Liver (tissue), 9 donors: Measurements from ENCODE around the gene P3H1. TPM values are rescaled to one million over a fixed set of nuclear protein-coding genes. Genes with fewer than 3 reads are reported as not detected.

Source experiments
- DNase-seq: peaks from one replicate; pipeline ENCODE4 v3.0.0-alpha.2; 2017; ENCODE audit warnings: low spot score
- H3K27ac ChIP-seq, 2 donors: one replicate each; pipeline ENCODE4 v1.7.0; 2013; ENCODE audit warnings: inconsistent platforms in 2 of 2, low read length in 2 of 2, control low read depth in 1 of 2, low read depth in 1 of 2, mild to moderate bottlenecking in 1 of 2
- H3K27me3 ChIP-seq, 4 donors: one replicate each; pipeline versions ENCODE4 v1.6.1 to v1.7.0; 2013; ENCODE audit warnings: low read length in 3 of 4, inconsistent platforms in 1 of 4, mild to moderate bottlenecking in 1 of 4, moderate library complexity in 1 of 4; ENCODE audit not compliant: control insufficient read depth in 4 of 4, insufficient read depth in 4 of 4
- H3K36me3 ChIP-seq, 4 donors: one replicate each; pipeline versions ENCODE4 v1.6.1 to v1.7.0; 2013; ENCODE audit warnings: low read length in 3 of 4, mild to moderate bottlenecking in 3 of 4, low read depth in 1 of 4, moderate library complexity in 1 of 4; ENCODE audit not compliant: control insufficient read depth in 4 of 4, insufficient read depth in 3 of 4
- H3K4me1 ChIP-seq, 4 donors: one replicate each; pipeline versions ENCODE4 v1.6.1 to v1.7.0; 2013; ENCODE audit warnings: low read length in 3 of 4, mild to moderate bottlenecking in 3 of 4, moderate library complexity in 1 of 4; ENCODE audit not compliant: control insufficient read depth in 4 of 4, insufficient read depth in 4 of 4
- H3K4me3 ChIP-seq, 3 donors: one replicate each; pipeline versions ENCODE4 v1.6.1 to v1.7.0; 2013; ENCODE audit warnings: low read length in 3 of 3, control low read depth in 1 of 3, low read depth in 1 of 3, mild to moderate bottlenecking in 1 of 3
- H3K9ac ChIP-seq, 2 donors: one replicate each; pipeline ENCODE4 v1.7.0; 2013; ENCODE audit warnings: low read length in 2 of 2, mild to moderate bottlenecking in 2 of 2, moderate library complexity in 2 of 2, control low read depth in 1 of 2, low read depth in 1 of 2
- H3K9me3 ChIP-seq, 4 donors: one replicate each; pipeline versions ENCODE4 v1.6.1 to v1.7.0; 2013; ENCODE audit warnings: low read length in 3 of 4; ENCODE audit not compliant: control insufficient read depth in 4 of 4
- CTCF ChIP-seq: fragments of 150-350 bp; IDR thresholded peaks from 2 replicates; pipeline ENCODE4 v1.5.1; 2017; ENCODE audit warnings: improper control_type of control experiment, low read depth, low read length; ENCODE audit not compliant: missing input control
- EGR1 ChIP-seq, 2 donors: IDR thresholded peaks; 2 replicates each; pipeline ENCODE4 v1.6.1; 2016 to 2018; ENCODE audit warnings: antibody characterized with exemption in 2 of 2, low read depth in 2 of 2
- FOXA1 ChIP-seq: IDR thresholded peaks from 2 replicates; pipeline ENCODE4 v1.6.1; 2016; ENCODE audit warnings: antibody characterized with exemption
- FOXA2 ChIP-seq: IDR thresholded peaks from 2 replicates; pipeline ENCODE4 v1.6.1; 2016; ENCODE audit warnings: antibody characterized with exemption
- GABPA ChIP-seq, 2 donors: IDR thresholded peaks in 1 of 2; conservative IDR thresholded peaks in 1 of 2; 2 replicates each; pipeline ENCODE4 v1.6.1; 2016; ENCODE audit warnings: antibody characterized with exemption in 2 of 2, mild to moderate bottlenecking in 1 of 2, moderate library complexity in 1 of 2
- HNF4A ChIP-seq, 2 donors: conservative IDR thresholded peaks; 2 replicates each; pipeline ENCODE4 v1.6.1; 2016; ENCODE audit warnings: antibody characterized with exemption in 2 of 2, mild to moderate bottlenecking in 2 of 2
- HNF4G ChIP-seq: IDR thresholded peaks from 2 replicates; pipeline ENCODE4 v1.6.1; 2016; ENCODE audit warnings: antibody characterized with exemption
- JUND ChIP-seq, 2 donors: IDR thresholded peaks; 2 replicates each; pipeline ENCODE4 v1.6.1; 2016; ENCODE audit warnings: antibody characterized with exemption in 2 of 2
- NR2F2 ChIP-seq: IDR thresholded peaks from 2 replicates; pipeline ENCODE4 v1.6.1; 2016; ENCODE audit warnings: antibody characterized with exemption
- RAD21 ChIP-seq, 2 donors: IDR thresholded peaks; 2 replicates each; pipeline ENCODE4 v1.6.1; 2016; ENCODE audit warnings: antibody characterized with exemption in 2 of 2, mild to moderate bottlenecking in 2 of 2
- RXRA ChIP-seq, 2 donors: IDR thresholded peaks; 2 replicates each; pipeline ENCODE4 v1.6.1; 2017 to 2018; ENCODE audit warnings: antibody characterized with exemption in 2 of 2, mild to moderate bottlenecking in 1 of 2
- SP1 ChIP-seq: IDR thresholded peaks from 2 replicates; pipeline ENCODE4 v1.6.1; 2018; ENCODE audit warnings: antibody characterized with exemption, mild to moderate bottlenecking
- TAF1 ChIP-seq: conservative IDR thresholded peaks from 2 replicates; pipeline ENCODE4 v1.6.1; 2016; ENCODE audit warnings: antibody characterized with exemption, mild to moderate bottlenecking
- YY1 ChIP-seq: IDR thresholded peaks from 2 replicates; pipeline ENCODE4 v1.6.1; 2016; ENCODE audit warnings: antibody characterized with exemption, mild to moderate bottlenecking
- WGBS: extraction: QIAGEN DNeasy Blood & Tissue Kit; methylation state at CpG from one replicate; pipeline ENCODE4 v1.1.7; 2013; 5-methylcytosine and 5-hydroxymethylcytosine counted together
- polyA plus RNA-seq, 2 donors: library from polyadenylated mRNA; stranded (reverse) in 1 of 2; unstranded in 1 of 2; fragments of 200-250 nt in 1 of 2; fragments of >200 nt in 1 of 2; fragmentation: Nextera tagmentation in 1 of 2; extraction: Ambion mirVana in 1 of 2; gene quantifications; one replicate each; pipeline versions ENCODE4 v1.2.1 to v1.2.3, GENCODE V29; 2013 to 2015
- total RNA-seq, 2 donors: library from RNA; depleted of rRNA; stranded (reverse); fragments of >200 nt; gene quantifications; one replicate each; pipeline ENCODE4 v1.2.3, GENCODE V29; 2014
- TF ChIP-seq, protein P1 (sequence below): IDR thresholded peaks from 2 replicates; pipeline ENCODE4 v1.6.1; 2016; ENCODE audit warnings: antibody characterized with exemption
- TF ChIP-seq, protein P2 (sequence below): IDR thresholded peaks from 2 replicates; pipeline ENCODE4 v1.6.1; 2016; ENCODE audit warnings: antibody characterized with exemption
- TF ChIP-seq, protein P3 (sequence below): IDR thresholded peaks from 2 replicates; pipeline ENCODE4 v1.6.1; 2016; ENCODE audit warnings: antibody characterized with exemption, mild to moderate bottlenecking
- TF ChIP-seq, protein P4 (sequence below): IDR thresholded peaks from 2 replicates; pipeline ENCODE4 v1.6.1; 2016; ENCODE audit warnings: antibody characterized with exemption
- donor health status: healthy.
- donor health status: healthy.
- donor health status: healthy.
- donor health status: healthy.
- donor health status: healthy.

The P3H1 gene
- total and polyA plus RNA-seq, 4 donors: 14.9 to 28.0 (median 22.7) TPM

- no peak for DNase-seq
- peaks cover 2 to 7% (median 5%) of the 10 kb centered on the region in 4 donors for H3K4me1 ChIP-seq
- no peak overlapping the region for H3K9ac ChIP-seq
- TF ChIP-seq SP1 (no peak), GABPA (IDR thresholded peaks at IDR 0.05 in 1 of 2, conservative IDR thresholded peaks at IDR 0.05 in 1 of 2) (no peak), JUND (IDR thresholded peaks at IDR 0.05) (no peak), CTCF (no peak), RAD21 (IDR thresholded peaks at IDR 0.05) (no peak), TAF1 (no peak), HNF4A (conservative IDR thresholded peaks at IDR 0.05) (no peak), NR2F2 (no peak), FOXA2 (no peak), HNF4G (no peak)
- TF ChIP-seq, protein P1, sequence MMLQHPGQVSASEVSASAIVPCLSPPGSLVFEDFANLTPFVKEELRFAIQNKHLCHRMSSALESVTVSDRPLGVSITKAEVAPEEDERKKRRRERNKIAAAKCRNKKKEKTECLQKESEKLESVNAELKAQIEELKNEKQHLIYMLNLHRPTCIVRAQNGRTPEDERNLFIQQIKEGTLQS: no peak
- TF ChIP-seq, protein P2, sequence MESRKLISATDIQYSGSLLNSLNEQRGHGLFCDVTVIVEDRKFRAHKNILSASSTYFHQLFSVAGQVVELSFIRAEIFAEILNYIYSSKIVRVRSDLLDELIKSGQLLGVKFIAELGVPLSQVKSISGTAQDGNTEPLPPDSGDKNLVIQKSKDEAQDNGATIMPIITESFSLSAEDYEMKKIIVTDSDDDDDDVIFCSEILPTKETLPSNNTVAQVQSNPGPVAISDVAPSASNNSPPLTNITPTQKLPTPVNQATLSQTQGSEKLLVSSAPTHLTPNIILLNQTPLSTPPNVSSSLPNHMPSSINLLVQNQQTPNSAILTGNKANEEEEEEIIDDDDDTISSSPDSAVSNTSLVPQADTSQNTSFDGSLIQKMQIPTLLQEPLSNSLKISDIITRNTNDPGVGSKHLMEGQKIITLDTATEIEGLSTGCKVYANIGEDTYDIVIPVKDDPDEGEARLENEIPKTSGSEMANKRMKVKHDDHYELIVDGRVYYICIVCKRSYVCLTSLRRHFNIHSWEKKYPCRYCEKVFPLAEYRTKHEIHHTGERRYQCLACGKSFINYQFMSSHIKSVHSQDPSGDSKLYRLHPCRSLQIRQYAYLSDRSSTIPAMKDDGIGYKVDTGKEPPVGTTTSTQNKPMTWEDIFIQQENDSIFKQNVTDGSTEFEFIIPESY: no peak
- H3K27me3 ChIP-seq: no peaks in the 10 kb centered on the region
- H3K4me3 ChIP-seq: no peak overlapping the region
- H3K27ac ChIP-seq: no peak overlapping the region
- H3K9me3 ChIP-seq: no peaks in the 10 kb centered on the region
- no peaks in the 10 kb centered on the region for H3K36me3 ChIP-seq
- WGBS: 89% methylated on average over 8 of the region's 8 CpGs
Observed at GRCh38 chr1:42738678-42739226, 28.1 kb downstream of the P3H1 start.

- WGBS: 95% methylated on average over 21 of the region's 21 CpGs
- Histone ChIP-seq H3K9me3 (no peaks in the 10 kb centered on the region), H3K4me3 (no peak overlapping the region), H3K27ac (no peak overlapping the region), H3K9ac (no peak overlapping the region), H3K36me3 (no peaks in the 10 kb centered on the region), H3K27me3 (no peaks in the 10 kb centered on the region), H3K4me1 (peaks cover 2 to 7% (median 5%) of the 10 kb centered on the region in 4 donors)
- DNase-seq: no peak
- TF ChIP-seq YY1: no peak
- TF ChIP-seq, protein P3, sequence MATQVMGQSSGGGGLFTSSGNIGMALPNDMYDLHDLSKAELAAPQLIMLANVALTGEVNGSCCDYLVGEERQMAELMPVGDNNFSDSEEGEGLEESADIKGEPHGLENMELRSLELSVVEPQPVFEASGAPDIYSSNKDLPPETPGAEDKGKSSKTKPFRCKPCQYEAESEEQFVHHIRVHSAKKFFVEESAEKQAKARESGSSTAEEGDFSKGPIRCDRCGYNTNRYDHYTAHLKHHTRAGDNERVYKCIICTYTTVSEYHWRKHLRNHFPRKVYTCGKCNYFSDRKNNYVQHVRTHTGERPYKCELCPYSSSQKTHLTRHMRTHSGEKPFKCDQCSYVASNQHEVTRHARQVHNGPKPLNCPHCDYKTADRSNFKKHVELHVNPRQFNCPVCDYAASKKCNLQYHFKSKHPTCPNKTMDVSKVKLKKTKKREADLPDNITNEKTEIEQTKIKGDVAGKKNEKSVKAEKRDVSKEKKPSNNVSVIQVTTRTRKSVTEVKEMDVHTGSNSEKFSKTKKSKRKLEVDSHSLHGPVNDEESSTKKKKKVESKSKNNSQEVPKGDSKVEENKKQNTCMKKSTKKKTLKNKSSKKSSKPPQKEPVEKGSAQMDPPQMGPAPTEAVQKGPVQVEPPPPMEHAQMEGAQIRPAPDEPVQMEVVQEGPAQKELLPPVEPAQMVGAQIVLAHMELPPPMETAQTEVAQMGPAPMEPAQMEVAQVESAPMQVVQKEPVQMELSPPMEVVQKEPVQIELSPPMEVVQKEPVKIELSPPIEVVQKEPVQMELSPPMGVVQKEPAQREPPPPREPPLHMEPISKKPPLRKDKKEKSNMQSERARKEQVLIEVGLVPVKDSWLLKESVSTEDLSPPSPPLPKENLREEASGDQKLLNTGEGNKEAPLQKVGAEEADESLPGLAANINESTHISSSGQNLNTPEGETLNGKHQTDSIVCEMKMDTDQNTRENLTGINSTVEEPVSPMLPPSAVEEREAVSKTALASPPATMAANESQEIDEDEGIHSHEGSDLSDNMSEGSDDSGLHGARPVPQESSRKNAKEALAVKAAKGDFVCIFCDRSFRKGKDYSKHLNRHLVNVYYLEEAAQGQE: no peak
- no peak for TF ChIP-seq NR2F2
- no peak for TF ChIP-seq FOXA2
- TF ChIP-seq SP1: no peak
- TF ChIP-seq HNF4G: no peak
- no peak for TF ChIP-seq EGR1 (IDR thresholded peaks at IDR 0.05; ENCODE audit: low read depth in 2 of 2)
- TF ChIP-seq RXRA (IDR thresholded peaks at IDR 0.05): no peak
- no peak for TF ChIP-seq FOXA1
- TF ChIP-seq, protein P1: no peak
- TF ChIP-seq, protein P4, sequence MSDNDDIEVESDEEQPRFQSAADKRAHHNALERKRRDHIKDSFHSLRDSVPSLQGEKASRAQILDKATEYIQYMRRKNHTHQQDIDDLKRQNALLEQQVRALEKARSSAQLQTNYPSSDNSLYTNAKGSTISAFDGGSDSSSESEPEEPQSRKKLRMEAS: no peak
- no peak for TF ChIP-seq JUND (IDR thresholded peaks at IDR 0.05)
- TF ChIP-seq CTCF: no peak
- TF ChIP-seq GABPA (IDR thresholded peaks at IDR 0.05 in 1 of 2, conservative IDR thresholded peaks at IDR 0.05 in 1 of 2): no peak
- TF ChIP-seq, protein P2: no peak
Observed at GRCh38 chr1:42737986-42738677, 28.7 kb downstream of the P3H1 start.
